HG02981 (cell line): ENCODE results near the gene WDR86.

Experiments
- ATAC-seq: cut with Tn5 transposase; IDR thresholded peaks from one replicate; pipeline ENCODE4 v1.9.1; 2021; ENCODE audit warnings: mild to moderate bottlenecking, moderate library complexity; ENCODE audit not compliant: unreplicated experiment

WDR86 gene

GRCh38 chr7:151409667-151410404, at the start of gene WDR86:
TSS of gene WDR86 (minus strand) at chr7:151410038. CDS start at chr7:151409589, 449 bp downstream.
- ATAC-seq, result no peak

GRCh38 chr7:151457534-151457933, 47.7 kb upstream of the WDR86 start:
- no peak for ATAC-seq

GRCh38 chr7:151456782-151457181, 46.9 kb upstream of the WDR86 start:
- ATAC-seq, result no peak

- ATAC-seq, result no peak
Measured at GRCh38 chr7:151456276-151456675, 46.4 kb upstream of the WDR86 start.

- ATAC-seq, result no peak
Measured at GRCh38 chr7:151455690-151456089, 45.9 kb upstream of the WDR86 start.

GRCh38 chr7:151454932-151455530, 45.2 kb upstream of the WDR86 start:
- no peak for ATAC-seq

GRCh38 chr7:151454305-151454704, 44.5 kb upstream of the WDR86 start:
- ATAC-seq, result no peak

- ATAC-seq, result no peak
Measured at GRCh38 chr7:151453326-151453791, 43.5 kb upstream of the WDR86 start.

GRCh38 chr7:151452680-151453325, 43.0 kb upstream of the WDR86 start:
- no peak for ATAC-seq

- no peak for ATAC-seq
Measured at GRCh38 chr7:151451626-151452571, 42.1 kb upstream of the WDR86 start.

- ATAC-seq, result no peak
Measured at GRCh38 chr7:151451156-151451555, 41.3 kb upstream of the WDR86 start.

- no peak for ATAC-seq
Measured at GRCh38 chr7:151449990-151450389, 40.2 kb upstream of the WDR86 start.

GRCh38 chr7:151448261-151449252, 38.7 kb upstream of the WDR86 start:
- peak; percentile 59 for ATAC-seq

GRCh38 chr7:151447901-151448260, 38.0 kb upstream of the WDR86 start:
- no peak for ATAC-seq

GRCh38 chr7:151447312-151447711, 37.5 kb upstream of the WDR86 start:
- no peak for ATAC-seq

GRCh38 chr7:151446412-151446811, 36.6 kb upstream of the WDR86 start:
- no peak for ATAC-seq

GRCh38 chr7:151444632-151445031, 34.8 kb upstream of the WDR86 start:
- ATAC-seq, result no peak

- no peak for ATAC-seq
Measured at GRCh38 chr7:151442776-151443496, 33.1 kb upstream of the WDR86 start.

GRCh38 chr7:151440799-151441445, 31.1 kb upstream of the WDR86 start:
- ATAC-seq, result no peak
